IMR-90 (cell line): ENCODE measurements around the gene S100B. TPM values are rescaled to one million over a fixed set of nuclear protein-coding genes. Genes with fewer than 3 reads are reported as not detected.

ENCODE experiments used
- ATAC-seq: fragments of 200-7000 bp; cut with Tn5 transposase; 2 replicates; pipeline ENCODE4 v1.9.1; 2020; ENCODE audit warnings: low read depth, mild to moderate bottlenecking, moderate library complexity
- BruUV-seq: library from RNA; stranded (reverse); fragments of 400-500 nt; replicated peaks from 2 replicates; lab custom pipeline; 2021; lab: Mats Ljungman, UMichigan
- CTCF ChIA-PET: fragments of 300-600 bp; formaldehyde crosslinking; extraction: SDS; loops from one replicate; lab custom pipeline; 2021; ENCODE audit warnings: antibody characterized with exemption; lab: Yijun Ruan, JAX
- POLR2A ChIA-PET: fragments of 300-600 bp; sonication (Branson Sonifier 250); formaldehyde crosslinking; loops from one replicate; lab custom pipeline; 2022; ENCODE audit warnings: antibody characterized with exemption; ENCODE audit not compliant: unreplicated experiment; lab: Charles Lee
- DNase-seq: peaks from one replicate; pipeline ENCODE4 v3.0.0; 2013
- H2AFZ ChIP-seq: replicated peaks from 2 replicates; pipeline ENCODE3; 2013; ENCODE audit warnings: low read length, mild to moderate bottlenecking; ENCODE audit not compliant: poor library complexity
- H2AK5ac ChIP-seq: 2 replicates; pipeline ENCODE4 v1.6.1; 2013; ENCODE audit warnings: low read depth, low read length, inconsistent platforms
- H2AK9ac ChIP-seq: replicated peaks from 2 replicates; pipeline ENCODE3; 2013; ENCODE audit warnings: mild to moderate bottlenecking, low read depth, low read length, moderate library complexity; ENCODE audit not compliant: poor library complexity
- H2BK120ac ChIP-seq: 2 replicates; pipeline ENCODE4 v1.6.1; 2013; ENCODE audit warnings: low read depth, low read length, inconsistent platforms
- H2BK15ac ChIP-seq: 3 replicates; pipeline ENCODE4 v1.6.1; 2013; ENCODE audit warnings: low read depth, low read length, inconsistent platforms
- H2BK20ac ChIP-seq: 2 replicates; pipeline ENCODE4 v1.6.1; 2013; ENCODE audit warnings: low read depth, mild to moderate bottlenecking, inconsistent platforms, low read length, moderate library complexity
- H2BK5ac ChIP-seq: 2 replicates; pipeline ENCODE4 v1.6.1; 2013; ENCODE audit warnings: mild to moderate bottlenecking, low read depth, low read length, inconsistent platforms; ENCODE audit not compliant: poor library complexity, severe bottlenecking
- H3K14ac ChIP-seq: replicated peaks from 2 replicates; pipeline ENCODE4 v1.6.1; 2013; ENCODE audit warnings: low read depth, low read length, inconsistent platforms
- H3K18ac ChIP-seq: 2 replicates; pipeline ENCODE4 v1.6.1; 2013; ENCODE audit warnings: low read depth, low read length, control low read depth
- H3K23ac ChIP-seq: 2 replicates; pipeline ENCODE4 v1.6.1; 2013; ENCODE audit warnings: low read depth, low read length, inconsistent platforms
- H3K27ac ChIP-seq: 2 replicates; pipeline ENCODE4 v1.5.1; 2013; ENCODE audit warnings: mild to moderate bottlenecking, control low read depth, low read length; ENCODE audit not compliant: insufficient read depth
- H3K27me3 ChIP-seq: 2 replicates; pipeline ENCODE4 v1.6.1; 2013; ENCODE audit warnings: low read length; ENCODE audit not compliant: control insufficient read depth, insufficient read depth
- H3K36me3 ChIP-seq: 2 replicates; pipeline ENCODE4 v1.6.1; 2013; ENCODE audit warnings: low read length, mixed read lengths; ENCODE audit not compliant: control insufficient read depth, insufficient read depth
- H3K4ac ChIP-seq: 2 replicates; pipeline ENCODE4 v1.6.1; 2013; ENCODE audit warnings: low read depth, low read length, inconsistent platforms
- H3K4me1 ChIP-seq: 2 replicates; pipeline ENCODE4 v1.6.1; 2013; ENCODE audit warnings: low read length, mixed read lengths; ENCODE audit not compliant: control insufficient read depth, insufficient read depth
- H3K4me2 ChIP-seq: 2 replicates; pipeline ENCODE4 v1.6.1; 2013; ENCODE audit warnings: low read depth, mild to moderate bottlenecking, control low read depth, low read length, moderate library complexity
- H3K4me3 ChIP-seq: 2 replicates; pipeline ENCODE4 v1.5.1; 2013; ENCODE audit warnings: low read depth, mild to moderate bottlenecking, control low read depth, low read length, moderate library complexity; ENCODE audit not compliant: insufficient read depth
- H3K56ac ChIP-seq: 2 replicates; pipeline ENCODE4 v1.6.1; 2013; ENCODE audit warnings: low read length, inconsistent platforms; ENCODE audit not compliant: insufficient read depth; ENCODE audit errors: extremely low read depth
- H3K79me1 ChIP-seq, 2 experiments: 2 replicates each; pipeline ENCODE4 v1.6.1; 2013; ENCODE audit warnings: low read length in 2 of 2, inconsistent platforms in 1 of 2, low read depth in 1 of 2
- H3K9ac ChIP-seq: 2 replicates; pipeline ENCODE4 v1.6.1; 2013; ENCODE audit warnings: low read depth, low read length, control low read depth
- H3K9me1 ChIP-seq: 2 replicates; pipeline ENCODE4 v1.6.1; 2013; ENCODE audit warnings: low read length, inconsistent platforms; ENCODE audit not compliant: insufficient read depth
- H3K9me3 ChIP-seq: 2 replicates; pipeline ENCODE4 v1.6.1; 2013; ENCODE audit warnings: low read length; ENCODE audit not compliant: control insufficient read depth, insufficient read depth
- H4K20me1 ChIP-seq: 2 replicates; pipeline ENCODE4 v1.6.1; 2013; ENCODE audit warnings: low read length, inconsistent platforms; ENCODE audit not compliant: insufficient read depth
- H4K5ac ChIP-seq: 2 replicates; pipeline ENCODE4 v1.6.1; 2013; ENCODE audit warnings: mild to moderate bottlenecking, low read depth, low read length, control low read depth
- H4K8ac ChIP-seq, 2 experiments: 2 replicates each; pipeline ENCODE4 v1.6.1; 2013; ENCODE audit warnings: low read depth in 2 of 2, low read length in 2 of 2, control low read depth in 1 of 2, inconsistent platforms in 1 of 2
- H4K91ac ChIP-seq: 2 replicates; pipeline ENCODE4 v1.6.1; 2013; ENCODE audit warnings: low read depth, low read length, inconsistent platforms; ENCODE audit not compliant: insufficient read depth
- CTCF ChIP-seq: conservative IDR thresholded peaks from 2 replicates; pipeline ENCODE4 v1.5.1; 2012; ENCODE audit warnings: mild to moderate bottlenecking, low read depth, low read length, improper control_type of control experiment
- NFE2L2 ChIP-seq: fragments of 150-350 bp; IDR thresholded peaks from 2 replicates; pipeline ENCODE4 v1.6.1; 2016; ENCODE audit warnings: low read depth, mild to moderate bottlenecking, low read length
- USF2 ChIP-seq: fragments of 150-350 bp; IDR thresholded peaks from 2 replicates; pipeline ENCODE4 v1.6.1; 2017; ENCODE audit warnings: mild to moderate bottlenecking, antibody characterized with exemption, low read length, low read depth
- WGBS, 2 experiments: methylation state at CpG; one replicate each; pipeline versions ENCODE4 v1.1.5 to v1.1.7; 2013; ENCODE audit warnings: missing lambda C conversion rate in 2 of 2; ENCODE audit not compliant: insufficient read length in 1 of 2; ENCODE audit errors: extremely low coverage in 2 of 2; 5-methylcytosine and 5-hydroxymethylcytosine counted together
- dilution Hi-C: fragments of 300-500 bp; cut with HindIII; formaldehyde crosslinking; loops from one replicate; pipeline ENCODE4 v1.14.3; 2018; ENCODE audit warnings: low sequenced_read_pairs; ENCODE audit not compliant: unreplicated experiment
- in situ Hi-C: fragments of 300-500 bp; cut with MboI; formaldehyde crosslinking; loops from 3 replicates; pipeline ENCODE4 v1.14.3; 2019; ENCODE audit warnings: low sequenced_read_pairs, inconsistent platforms, mixed read lengths
- intact Hi-C: fragments of 100-400 bp; cut with micrococcal nuclease; formaldehyde crosslinking; loops from 2 replicates; pipeline ENCODE4 v1.10.0; 2022
- polyA plus RNA-seq, 3 experiments: library from polyadenylated mRNA; depleted of rRNA; stranded (reverse); fragments of >200 nt; gene quantifications; 2 replicates each; pipeline ENCODE4 v1.2.3, GENCODE V29; 2012; ENCODE audit warnings: low replicate concordance in 1 of 3
- total RNA-seq: library from RNA; depleted of rRNA; stranded (reverse); fragments of >200 nt; gene quantifications from 2 replicates; pipeline ENCODE4 v1.2.3, GENCODE V29; 2012

S100B gene
- total and polyA plus RNA-seq, 2 of the 4 experiments (the other 2 are of a cell fraction): 0.18 to 0.26 TPM

- Histone ChIP-seq H3K18ac (no peak overlapping the region), H2AFZ (no peak overlapping the region), H3K9me3 (no peaks in the 10 kb centered on the region), H2AK5ac (no peak overlapping the region), H3K9ac (no peak overlapping the region), H3K4ac (no peak overlapping the region), H3K27me3 (no peaks in the 10 kb centered on the region), H2BK20ac (no peak overlapping the region), H3K9me1 (peaks cover 9% of the 10 kb centered on the region; the same call in 1 of the 2 replicates), H2BK5ac (no peak overlapping the region), H3K79me1 (no peaks in the 10 kb centered on the region), H3K14ac (no peak overlapping the region), H4K8ac (no peak overlapping the region), H4K20me1 (no peaks in the 10 kb centered on the region), H4K91ac (no peak overlapping the region), H3K4me1 (no peaks in the 10 kb centered on the region), H3K27ac (no peak overlapping the region), H2AK9ac (no peak overlapping the region), H3K56ac (no peak overlapping the region), H4K5ac (no peak overlapping the region), H3K36me3 (peaks cover 73% of the 10 kb centered on the region), H2BK120ac (no peak overlapping the region), H2BK15ac (no peak overlapping the region), H3K23ac (no peak overlapping the region), H3K4me3 (no peak overlapping the region), H3K4me2 (no peak overlapping the region)
- dilution Hi-C loops (no loop called here), intact Hi-C loops (no loop called here), in situ Hi-C loops (no loop called here)
- ChIA-PET CTCF (no interaction called here), POLR2A (no interaction called here)
- DNase-seq (no peak), ATAC-seq (no peak)
- TF ChIP-seq CTCF (no peak), NFE2L2 (no peak), USF2 (no peak)
- no TSS peak for BruUV-seq
- WGBS, 2 experiments: 88% methylated on average over 6 of the region's 10 CpGs; no CpG with 5 or more reads in 1 of the 2 experiments
Measured at GRCh38 chr21:46562472-46562871, 42.4 kb downstream of the S100B start.
